Effector CD4-positive, alpha-beta T cell (primary cell): ENCODE measurements around the gene TMED7.

Experiments
- DNase-seq: peaks from one replicate; pipeline ENCODE4 v3.0.0-alpha.2; 2020

The TMED7 gene

DNA sequence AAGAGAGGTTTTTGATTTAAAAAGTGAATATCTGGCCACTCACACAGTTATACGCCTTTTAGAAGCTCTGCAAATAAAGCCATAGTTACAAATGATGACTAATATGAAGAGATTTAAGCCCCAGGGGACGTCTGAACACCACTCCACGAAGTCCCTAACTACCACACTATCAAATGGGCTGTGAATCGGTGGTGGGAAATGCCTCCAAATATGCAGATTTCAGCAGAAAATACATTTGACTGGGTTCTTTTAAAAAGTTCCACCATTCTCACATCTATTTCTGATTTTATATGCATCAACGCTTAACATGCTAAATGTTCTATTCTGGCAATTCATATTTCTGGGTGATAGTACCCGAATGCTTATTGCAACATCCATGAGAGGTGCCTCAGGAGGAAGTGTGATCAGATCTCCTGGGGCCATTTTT lies 46.1 kb downstream of the TMED7 start:
- no peak for DNase-seq

DNA sequence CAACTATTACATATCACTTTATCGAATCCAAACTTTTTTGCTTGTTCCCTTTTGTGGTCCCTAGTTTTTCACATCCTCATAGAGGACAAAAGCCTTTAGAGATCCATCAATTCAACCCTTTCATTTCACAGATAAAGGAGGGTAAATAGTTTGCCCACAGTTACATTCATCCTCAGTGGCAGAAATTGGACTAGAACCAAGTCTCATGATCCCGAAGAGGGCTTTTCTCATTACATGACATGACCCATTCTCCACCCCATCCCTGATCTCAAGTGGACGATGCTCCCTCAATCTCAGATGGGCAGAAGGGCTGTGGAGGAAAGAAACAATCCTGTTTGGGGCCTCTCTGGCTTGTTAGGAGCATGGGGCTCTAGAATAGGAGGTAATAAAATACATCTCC lies 46.6 kb downstream of the TMED7 start:
- DNase-seq: no peak

DNA sequence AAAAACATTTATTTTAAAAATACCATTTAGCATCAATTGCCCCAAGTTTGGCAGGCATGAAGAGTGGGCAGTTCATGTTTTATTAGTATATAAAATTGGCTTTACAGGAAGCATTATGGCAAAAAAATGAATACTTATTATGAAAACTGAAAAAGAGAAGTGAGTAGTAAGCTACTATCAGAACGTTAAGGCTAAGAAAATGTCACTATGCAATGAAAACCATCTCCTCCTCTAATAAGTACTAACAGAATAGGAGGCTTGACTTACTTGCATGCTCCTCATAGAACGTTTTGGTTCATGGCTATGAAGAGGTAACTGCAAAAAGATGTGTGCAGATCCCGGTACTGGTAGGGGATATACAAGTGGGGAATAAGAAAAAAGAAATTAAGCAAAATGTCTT lies 47.2 kb downstream of the TMED7 start:
- no peak for DNase-seq

DNA sequence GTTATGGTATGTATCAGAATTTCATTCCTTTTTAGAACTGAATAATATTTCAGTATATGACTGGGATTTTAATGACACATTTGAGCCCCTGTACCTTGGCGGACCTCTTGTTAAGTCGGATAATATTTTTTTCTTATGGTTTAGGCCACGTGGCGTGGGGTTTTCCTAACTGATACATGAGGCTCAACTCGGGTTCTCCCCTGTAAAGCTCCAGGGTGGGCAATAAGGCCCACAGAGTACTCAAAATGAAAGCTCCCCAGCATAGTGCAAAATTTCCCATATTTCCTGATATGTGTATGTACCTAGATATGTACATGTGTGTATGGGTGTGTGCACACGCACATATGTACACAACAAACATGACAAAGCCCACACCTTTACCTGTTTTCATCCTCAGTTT lies 48.1 kb downstream of the TMED7 start:
- DNase-seq: no peak

DNA sequence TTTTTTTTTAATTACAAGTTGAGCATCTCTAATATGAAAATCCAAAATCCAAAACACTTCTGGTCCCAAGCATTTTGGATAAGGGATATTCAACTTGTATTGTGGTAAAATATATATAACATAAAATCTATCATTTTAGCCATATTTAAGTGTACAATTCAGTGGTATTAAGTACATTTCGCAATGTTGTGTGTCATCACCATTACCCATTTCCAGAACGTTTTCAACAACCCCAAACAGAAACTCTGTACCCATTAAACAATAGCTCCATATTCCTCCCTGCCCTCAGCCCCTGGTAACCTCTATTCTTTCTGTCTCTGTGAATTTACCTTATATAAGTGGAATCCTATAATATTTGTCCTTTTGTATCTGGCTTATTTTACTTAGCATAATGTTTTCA lies 48.5 kb downstream of the TMED7 start:
- DNase-seq: no peak

DNA sequence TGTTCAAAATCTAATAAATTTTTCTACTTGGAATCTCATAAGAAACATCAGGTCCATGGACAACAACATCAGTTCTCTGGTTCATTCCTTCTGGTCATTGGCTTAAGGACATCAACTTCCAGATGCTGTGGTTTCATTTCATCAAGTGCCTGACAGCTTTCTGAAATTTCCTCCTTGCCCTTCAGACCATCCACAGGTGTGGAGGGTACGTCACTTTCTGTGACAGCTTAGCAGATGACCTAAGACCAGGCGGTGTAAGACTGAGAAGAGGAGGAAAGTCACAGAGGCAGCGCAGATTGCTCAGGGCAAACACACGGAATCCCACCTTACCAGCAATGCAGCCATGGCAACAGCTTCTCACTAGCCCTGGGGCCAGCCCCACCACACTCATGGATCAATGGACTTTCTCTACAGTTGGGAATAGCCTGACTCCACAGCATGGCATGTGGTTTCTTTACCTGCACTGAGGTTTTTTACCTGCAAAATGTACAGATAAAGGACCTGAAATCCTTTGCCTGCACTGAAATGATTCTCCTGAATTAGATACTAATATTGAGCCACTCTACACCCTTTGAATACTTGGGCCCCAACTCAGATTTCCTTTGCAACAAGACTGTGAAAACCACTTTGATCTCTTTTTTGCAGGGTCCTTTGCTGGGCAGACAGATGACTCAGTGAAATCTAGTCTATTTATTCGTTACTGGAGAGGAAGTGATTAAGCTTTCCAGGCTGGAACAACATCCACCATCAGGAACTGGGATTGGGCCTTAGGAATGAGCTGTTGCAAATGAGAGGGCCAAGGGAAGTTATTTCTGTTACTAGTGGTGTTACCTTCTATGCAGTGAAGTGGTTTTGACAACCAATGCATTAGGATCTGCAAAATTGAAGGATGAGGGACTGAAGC lies 50.4 kb downstream of the TMED7 start:
- DNase-seq: no peak

DNA sequence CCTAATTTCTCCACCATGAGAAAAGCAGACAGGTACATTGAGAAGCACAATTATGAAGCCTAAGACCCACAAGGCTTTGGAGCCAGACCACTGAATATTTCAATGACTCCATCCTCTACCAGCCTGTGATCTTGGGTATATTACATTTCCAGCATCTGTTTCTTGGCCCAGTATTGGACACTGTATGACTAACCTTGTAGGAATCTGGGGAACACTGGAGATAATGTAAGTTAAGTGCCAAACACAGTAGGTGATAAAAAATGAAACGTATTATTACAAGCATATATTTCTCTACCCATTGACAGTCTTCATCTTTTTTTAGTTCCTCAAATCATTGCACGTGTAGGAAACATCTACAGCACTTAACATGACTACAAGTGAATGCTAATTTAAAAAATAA lies 52.7 kb downstream of the TMED7 start:
- DNase-seq: no peak

DNA sequence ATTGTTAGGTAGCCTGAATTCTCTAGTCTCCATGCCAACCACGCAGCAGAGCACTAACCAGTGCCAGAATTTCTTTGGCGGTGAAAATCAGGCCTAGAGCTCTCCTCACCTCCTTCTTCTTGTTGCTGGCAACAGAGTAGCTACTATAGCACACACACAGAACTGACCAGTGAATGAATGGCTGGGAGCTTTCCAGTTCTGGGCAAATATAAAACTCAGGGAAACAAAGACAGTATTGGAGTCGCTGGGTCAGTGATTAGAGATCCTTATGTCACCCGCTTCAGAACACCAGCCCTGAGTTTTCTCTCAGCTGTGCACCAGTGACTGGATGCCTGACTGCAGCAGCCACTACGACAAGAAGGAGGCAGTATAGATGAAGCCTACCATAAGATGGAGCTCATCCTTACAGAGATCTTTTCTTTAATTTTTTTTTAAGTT lies 54.4 kb downstream of the TMED7 start:
- no peak for DNase-seq

DNA sequence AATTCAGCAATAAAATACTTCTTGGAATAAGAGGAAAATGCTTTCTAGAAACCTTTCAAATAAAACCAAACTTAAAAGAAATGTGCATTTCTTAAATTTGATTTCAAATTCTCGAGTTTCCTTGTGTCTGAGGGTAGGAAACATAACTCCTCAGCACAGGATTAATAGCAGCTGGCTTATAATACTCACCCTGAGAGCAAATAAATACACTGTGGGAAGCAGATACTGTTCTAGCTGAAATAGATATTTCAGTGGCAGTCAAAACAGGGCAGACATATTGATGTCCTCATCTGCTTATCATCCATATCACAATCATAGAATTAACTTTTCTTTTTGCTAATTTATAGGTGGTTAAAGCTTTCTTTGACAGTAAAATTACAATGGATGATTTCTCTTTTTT lies 57.2 kb downstream of the TMED7 start:
- DNase-seq: no peak

DNA sequence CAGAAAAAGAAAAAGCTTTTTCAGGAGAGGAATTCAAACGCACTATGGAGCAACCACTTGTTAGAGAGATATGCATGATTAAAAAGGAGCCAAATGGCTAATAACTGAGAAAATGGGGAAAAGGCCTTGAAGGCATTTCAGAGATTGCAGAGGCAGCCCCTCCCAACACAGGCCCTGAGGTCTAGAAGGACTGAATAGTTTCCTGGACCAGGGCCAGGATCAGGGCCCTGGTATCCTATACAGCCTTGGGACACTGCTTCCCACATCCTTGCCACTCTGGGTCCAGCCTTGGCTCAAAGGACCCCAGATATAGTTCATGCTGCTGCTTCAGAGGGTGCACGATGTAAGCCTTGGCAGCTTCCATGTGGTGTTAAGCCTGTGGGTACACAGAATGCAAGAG lies 60.6 kb downstream of the TMED7 start:
- no peak for DNase-seq
